H1 (cell line): Measurements from ENCODE around the gene UBE2H. TPM values are rescaled to one million over a fixed set of nuclear protein-coding genes. Genes with fewer than 3 reads are reported as not detected.
A peak's percentile ranks its signal among the peaks of the same experiment; 100 is the strongest.

Experiments
- CTCF ChIA-PET: fragments of 300-600 bp; sonication (Branson Sonifier 250); formaldehyde crosslinking; loops from one replicate; lab custom pipeline; 2021; ENCODE audit not compliant: partially characterized antibody; lab: Charles Lee
- POLR2A ChIA-PET: fragments of 300-600 bp; sonication (Branson Sonifier 250); formaldehyde crosslinking; loops from one replicate; lab custom pipeline; 2021; ENCODE audit warnings: inconsistent platforms; ENCODE audit not compliant: partially characterized antibody; lab: Charles Lee
- DNase-seq, 2 experiments: peaks; one replicate each; pipeline versions ENCODE4 v3.0.0 to v3.0.0-alpha.2; 2010 to 2022; ENCODE audit warnings: low spot score in 2 of 2, low read depth in 1 of 2, mixed read lengths in 1 of 2
- FAIRE-seq: peaks from 2 replicates; lab custom pipeline; 2011; peaks lifted over from hg19 to GRCh38; lab: Jason Lieb, UNC
- H2AFZ ChIP-seq: 2 replicates; pipeline ENCODE4 v1.8.1; 2012; ENCODE audit warnings: low read length, inconsistent platforms
- H2AK5ac ChIP-seq: 2 replicates; pipeline ENCODE4 v1.6.1; 2013; ENCODE audit warnings: low read depth, low read length
- H2BK120ac ChIP-seq: replicated peaks from 2 replicates; pipeline ENCODE3; 2013; ENCODE audit warnings: low read depth, low read length, inconsistent platforms
- H2BK12ac ChIP-seq: 2 replicates; pipeline ENCODE4 v1.6.1; 2013; ENCODE audit warnings: low read depth, low read length
- H2BK15ac ChIP-seq: 2 replicates; pipeline ENCODE4 v1.6.1; 2013; ENCODE audit warnings: low read length
- H2BK20ac ChIP-seq: 2 replicates; pipeline ENCODE4 v1.6.1; 2013; ENCODE audit warnings: low read length
- H2BK5ac ChIP-seq: 2 replicates; pipeline ENCODE4 v1.6.1; 2013; ENCODE audit warnings: low read depth, low read length
- H3K14ac ChIP-seq: 2 replicates; pipeline ENCODE4 v1.6.1; 2013; ENCODE audit warnings: inconsistent platforms; ENCODE audit not compliant: insufficient read length
- H3K18ac ChIP-seq: 2 replicates; pipeline ENCODE4 v1.6.1; 2013; ENCODE audit warnings: low read length; ENCODE audit errors: extremely low read depth
- H3K23ac ChIP-seq: 2 replicates; pipeline ENCODE4 v1.6.1; 2013; ENCODE audit warnings: inconsistent platforms; ENCODE audit not compliant: insufficient read length
- H3K23me2 ChIP-seq: 2 replicates; pipeline ENCODE4 v1.6.1; 2013; ENCODE audit warnings: low read depth, low read length
- H3K27ac ChIP-seq: 2 replicates; pipeline ENCODE4 v1.6.1; 2011; ENCODE audit warnings: low read depth, low read length, inconsistent platforms
- H3K27me3 ChIP-seq, 4 experiments: replicated peaks in 1 of 4; 1 replicate in 1 of 4; 2 replicates in 3 of 4; pipeline versions ENCODE4 v1.6.1 to v1.8.1; 2011 to 2013; ENCODE audit warnings: low read length in 3 of 4, mild to moderate bottlenecking in 3 of 4, inconsistent platforms in 2 of 4, mixed read lengths in 2 of 4, moderate library complexity in 1 of 4; ENCODE audit not compliant: control insufficient read depth in 3 of 4, insufficient read depth in 3 of 4; ENCODE audit errors: extremely low read depth in 1 of 4
- H3K36me3 ChIP-seq, 4 experiments: 2 replicates each; pipeline versions ENCODE4 v1.6.1 to v1.8.1; 2011 to 2013; ENCODE audit warnings: mild to moderate bottlenecking in 4 of 4, low read length in 3 of 4, moderate library complexity in 2 of 4, control low read depth in 1 of 4, inconsistent platforms in 1 of 4; ENCODE audit not compliant: insufficient read depth in 4 of 4, control insufficient read depth in 2 of 4
- H3K4ac ChIP-seq: replicated peaks from 2 replicates; pipeline ENCODE3; 2013; ENCODE audit warnings: low read length, low read depth, mixed read lengths, inconsistent platforms; ENCODE audit not compliant: insufficient read length
- H3K4me1 ChIP-seq, 4 experiments: replicated peaks in 1 of 4; 1 replicate in 1 of 4; 2 replicates in 3 of 4; pipeline versions ENCODE4 v1.6.1 to v1.8.1; 2011 to 2013; ENCODE audit warnings: low read length in 3 of 4, inconsistent platforms in 2 of 4, mixed read lengths in 1 of 4; ENCODE audit not compliant: insufficient read depth in 4 of 4, control insufficient read depth in 3 of 4
- H3K4me2 ChIP-seq, 2 experiments: 2 replicates each; pipeline versions ENCODE4 v1.6.1 to v1.8.1; 2011 to 2013; ENCODE audit warnings: low read depth in 2 of 2, low read length in 2 of 2, control low read depth in 1 of 2, inconsistent platforms in 1 of 2, mild to moderate bottlenecking in 1 of 2; ENCODE audit not compliant: insufficient read depth in 1 of 2
- H3K4me3 ChIP-seq, 4 experiments: fragments of 200-600, 300-600 bp in 1 of 4; sonication (generic), shearing (Covaris generic), sonication (Bioruptor Twin) in 1 of 4; 2 replicates each; pipeline versions ENCODE4 v1.5.1 to v1.8.1; 2011 to 2016; ENCODE audit warnings: low read length in 4 of 4, low read depth in 3 of 4, control low read depth in 2 of 4, inconsistent platforms in 2 of 4, mild to moderate bottlenecking in 2 of 4, mixed read lengths in 1 of 4, moderate library complexity in 1 of 4; ENCODE audit not compliant: insufficient read depth in 2 of 4; ENCODE audit errors: extremely low read depth in 1 of 4
- H3K56ac ChIP-seq: replicated peaks from 2 replicates; pipeline ENCODE3; 2013; ENCODE audit warnings: low read depth, mild to moderate bottlenecking, mixed read lengths, low read length, inconsistent platforms; ENCODE audit not compliant: insufficient read length
- H3K79me1 ChIP-seq: 2 replicates; pipeline ENCODE4 v1.6.1; 2013; ENCODE audit warnings: low read depth, low read length, control low read depth
- H3K79me2 ChIP-seq, 2 experiments: 2 replicates each; pipeline versions ENCODE4 v1.6.1 to v1.8.1; 2012 to 2013; ENCODE audit warnings: low read length in 2 of 2, mild to moderate bottlenecking in 2 of 2, inconsistent platforms in 1 of 2; ENCODE audit not compliant: insufficient read depth in 2 of 2, control insufficient read depth in 1 of 2
- H3K9ac ChIP-seq, 4 experiments: replicated peaks in 1 of 4; 1 replicate in 1 of 4; 2 replicates in 3 of 4; pipeline versions ENCODE4 v1.6.1 to v1.8.1; 2011 to 2013; ENCODE audit warnings: low read depth in 3 of 4, low read length in 3 of 4, control low read depth in 2 of 4, mild to moderate bottlenecking in 2 of 4, moderate library complexity in 2 of 4, inconsistent platforms in 1 of 4; ENCODE audit errors: extremely low read depth in 1 of 4
- H3K9me3 ChIP-seq, 2 experiments: 2 replicates each; pipeline versions ENCODE4 v1.6.1 to v1.8.1; 2012 to 2013; ENCODE audit warnings: mild to moderate bottlenecking in 2 of 2, moderate library complexity in 2 of 2, control low read depth in 1 of 2, inconsistent platforms in 1 of 2, low read depth in 1 of 2, low read length in 1 of 2, mixed read lengths in 1 of 2; ENCODE audit not compliant: insufficient read depth in 2 of 2
- H4K20me1 ChIP-seq, 2 experiments: replicated peaks in 1 of 2; 2 replicates each; pipeline versions ENCODE3 to v1.8.1; 2011 to 2013; ENCODE audit warnings: inconsistent platforms in 2 of 2, low read length in 2 of 2, mild to moderate bottlenecking in 1 of 2; ENCODE audit not compliant: insufficient read depth in 2 of 2, control insufficient read depth in 1 of 2
- H4K5ac ChIP-seq: 2 replicates; pipeline ENCODE4 v1.6.1; 2013; ENCODE audit warnings: low read length, low read depth, mixed read lengths, inconsistent platforms; ENCODE audit not compliant: insufficient read length
- H4K8ac ChIP-seq: 2 replicates; pipeline ENCODE4 v1.8.0; 2013; ENCODE audit warnings: mild to moderate bottlenecking, moderate library complexity, low read length, inconsistent platforms; ENCODE audit not compliant: insufficient read depth; ENCODE audit errors: extremely low read depth
- H4K91ac ChIP-seq: replicated peaks from 2 replicates; pipeline ENCODE3; 2013; ENCODE audit warnings: low read length, mixed read lengths, inconsistent platforms; ENCODE audit not compliant: insufficient read length
- BACH1 ChIP-seq: IDR thresholded peaks from 2 replicates; pipeline ENCODE4 v1.6.1; 2012; ENCODE audit warnings: low read length, improper control_type of control experiment
- CBX5 ChIP-seq: fragments of 300-800, 300-1000 bp; sonication (generic); IDR thresholded peaks from 2 replicates; pipeline ENCODE4 v1.7.1; 2016; ENCODE audit warnings: antibody characterized with exemption, low read length, low read depth
- GTF2F1 ChIP-seq: IDR thresholded peaks from 2 replicates; pipeline ENCODE4 v1.6.1; 2012; ENCODE audit warnings: low read depth, low read length, improper control_type of control experiment, borderline replicate concordance
- HDAC2 ChIP-seq, 2 experiments: fragments of 300-600 bp in 1 of 2; sonication (generic) in 1 of 2; IDR thresholded peaks; 2 replicates each; pipeline ENCODE4 v1.6.1; 2011 to 2012; ENCODE audit warnings: low read depth in 2 of 2, low read length in 2 of 2, mild to moderate bottlenecking in 2 of 2, moderate library complexity in 2 of 2, borderline replicate concordance in 1 of 2, inconsistent platforms in 1 of 2
- JUN ChIP-seq: IDR thresholded peaks from 2 replicates; pipeline ENCODE4 v1.6.1; 2011; ENCODE audit warnings: low read depth, mild to moderate bottlenecking, improper control_type of control experiment, low read length
- JUND ChIP-seq: IDR thresholded peaks from 2 replicates; pipeline ENCODE4 v1.6.1; 2011; ENCODE audit warnings: mild to moderate bottlenecking, improper control_type of control experiment, low read length
- SIRT6 ChIP-seq: IDR thresholded peaks from one replicate; pipeline ENCODE4 v1.7.1; 2012; ENCODE audit warnings: low read length, inconsistent platforms
- WGBS, 2 experiments: shearing (Covaris generic) in 1 of 2; methylation state at CpG; one replicate each; pipeline versions ENCODE4 v1.1.6 to v1.1.7; 2013 to 2015; ENCODE audit warnings: low lambda C conversion rate in 2 of 2, mixed read lengths in 2 of 2, inconsistent platforms in 1 of 2, low coverage in 1 of 2, missing lambda C conversion rate in 1 of 2; ENCODE audit not compliant: insufficient replicate concordance in 2 of 2, insufficient coverage in 1 of 2, insufficient read length in 1 of 2; ENCODE audit errors: extremely low coverage in 1 of 2, missing lambda C conversion rate in 1 of 2; 5-methylcytosine and 5-hydroxymethylcytosine counted together
- polyA plus RNA-seq, 7 experiments: library from polyadenylated mRNA; depleted of rRNA in 3 of 7; stranded (reverse) in 5 of 7; unstranded in 2 of 7; fragments of >200 nt in 5 of 7; fragments of 200-250 nt in 2 of 7; gene quantifications; 1 replicate in 5 of 7; 2 replicates in 1 of 7; 4 replicates in 1 of 7; pipeline versions ENCODE4 v1.2.1 to v1.2.3, GENCODE V29; 2011 to 2013; ENCODE audit warnings: missing spikeins in 2 of 7, mixed read lengths in 2 of 7
- total RNA-seq: library from RNA; stranded (reverse); fragmentation: NEBNext Ultra II Directional; extraction: Animal tissue kit (Norgen Biotek cat#: 25700); gene quantifications from 2 replicates; pipeline ENCODE4 v1.2.1, GENCODE V29; 2021
- TF ChIP-seq, protein P1 (sequence below): IDR thresholded peaks from 2 replicates; pipeline ENCODE4 v1.6.1; 2012; ENCODE audit warnings: low read length, inconsistent platforms

The UBE2H gene
- total and polyA plus RNA-seq, 2 of the 8 experiments (the other 6 are each of a cell fraction or from before 2014, with no cell fraction given) = 30.6 to 62.2 TPM

DNA sequence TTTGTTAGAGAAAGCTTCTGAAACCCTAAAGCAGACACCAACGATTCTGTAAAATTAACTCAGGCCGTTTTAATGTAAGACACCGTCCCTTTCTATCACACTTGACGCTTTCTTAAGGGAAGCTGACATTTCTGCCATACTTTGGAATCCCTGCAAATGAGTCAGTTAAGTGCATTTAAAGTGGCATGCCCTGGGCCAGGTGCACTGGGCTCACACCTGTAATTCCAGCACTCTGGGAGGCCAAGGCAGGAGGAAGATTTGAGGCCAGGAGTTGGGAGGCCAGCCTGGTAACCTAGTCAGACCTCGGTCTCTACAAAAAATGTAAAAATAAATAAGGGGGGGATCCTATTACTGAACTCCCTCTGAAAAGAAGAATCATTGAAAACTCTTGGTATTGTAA, 4.4 kb downstream of the UBE2H start:
- ChIA-PET POLR2A (interaction anchor here (0.7 to 1.7 kb wide), 10 partner anchors 9 to 124 kb away, joined by 3 to 5 read pairs (median 3); no protein-coding TSS in a partner anchor), CTCF (interaction anchor here (0.6 to 3.0 kb wide), 4 partner anchors 10 to 119 kb away, joined by 3 to 12 read pairs (median 4); no protein-coding TSS in a partner anchor)
- DNase-seq (no peak), FAIRE-seq (no peak)
- peak overlapping the region; percentile 52; the same call in 1 of the 2 replicates for H3K27ac ChIP-seq
- peaks cover 7% of the 10 kb centered on the region for H3K79me1 ChIP-seq
- H3K18ac ChIP-seq = no peak overlapping the region
- no peak overlapping the region; the same call in 1 of the 2 replicates for H2BK5ac ChIP-seq
- peaks cover 33 to 88% of the 10 kb centered on the region in 2 experiments for H3K79me2 ChIP-seq
- H3K4me3 ChIP-seq = peak overlapping the region in 1 of 4 experiments; percentile 94; a peak in 2 of 8 replicates
- H2BK20ac ChIP-seq = no peak overlapping the region
- peaks cover 4 to 7% of the 10 kb centered on the region in 2 experiments for H4K20me1 ChIP-seq
- no peaks in the 10 kb centered on the region for H3K27me3 ChIP-seq
- H3K56ac ChIP-seq = no peak overlapping the region
- no peak overlapping the region for H3K23ac ChIP-seq
- no peak overlapping the region for H4K8ac ChIP-seq
- no peak overlapping the region for H4K5ac ChIP-seq
- no peak overlapping the region for H2AFZ ChIP-seq
- H3K4me1 ChIP-seq = peaks cover 0 to 7% (median 3%) of the 10 kb centered on the region in 4 experiments; a peak in 4 of 7 replicates
- H2BK120ac ChIP-seq = no peak overlapping the region
- peaks cover 16% of the 10 kb centered on the region for H3K23me2 ChIP-seq
- H3K36me3 ChIP-seq = peaks cover 0 to 4% (median 0%) of the 10 kb centered on the region in 4 experiments; a peak in 1 of 8 replicates
- no peak overlapping the region for H2BK15ac ChIP-seq
- no peak overlapping the region for H3K14ac ChIP-seq
- no peak overlapping the region for H3K4ac ChIP-seq
- TF ChIP-seq, protein P1, sequence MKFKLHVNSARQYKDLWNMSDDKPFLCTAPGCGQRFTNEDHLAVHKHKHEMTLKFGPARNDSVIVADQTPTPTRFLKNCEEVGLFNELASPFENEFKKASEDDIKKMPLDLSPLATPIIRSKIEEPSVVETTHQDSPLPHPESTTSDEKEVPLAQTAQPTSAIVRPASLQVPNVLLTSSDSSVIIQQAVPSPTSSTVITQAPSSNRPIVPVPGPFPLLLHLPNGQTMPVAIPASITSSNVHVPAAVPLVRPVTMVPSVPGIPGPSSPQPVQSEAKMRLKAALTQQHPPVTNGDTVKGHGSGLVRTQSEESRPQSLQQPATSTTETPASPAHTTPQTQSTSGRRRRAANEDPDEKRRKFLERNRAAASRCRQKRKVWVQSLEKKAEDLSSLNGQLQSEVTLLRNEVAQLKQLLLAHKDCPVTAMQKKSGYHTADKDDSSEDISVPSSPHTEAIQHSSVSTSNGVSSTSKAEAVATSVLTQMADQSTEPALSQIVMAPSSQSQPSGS = no peak
- TF ChIP-seq BACH1 = no peak
- no peak for TF ChIP-seq JUN
- TF ChIP-seq JUND = no peak
- TF ChIP-seq CBX5 = no peak
- TF ChIP-seq HDAC2 (IDR thresholded peaks at IDR 0.05; ENCODE audit: borderline replicate concordance in 1 of 2, low read depth in 2 of 2, low read length in 2 of 2) = no peak
- no peak for TF ChIP-seq SIRT6
- TF ChIP-seq GTF2F1 = no peak
- no peak overlapping the region; a peak in 1 of 7 replicates for H3K9ac ChIP-seq
- 0 out of 2 replicates have a peak overlapping the region, but pooled peaks have one; percentile 39 for H2BK12ac ChIP-seq
- no peak overlapping the region for H2AK5ac ChIP-seq
- 93% methylated on average over 5 of the region's 5 CpGs; no CpG with 5 or more reads in 1 of the 2 experiments for WGBS, 2 experiments
- peak overlapping the region; percentile 93 to 96; a peak in 3 of 4 replicates for H3K4me2 ChIP-seq
- no peak overlapping the region for H4K91ac ChIP-seq
- H3K9me3 ChIP-seq = no peaks in the 10 kb centered on the region
